CD4-positive, alpha-beta T cell treated with Interleukin-17A for 4 hours (primary cell): ENCODE data around the gene BCL11A.

Experiments used
- DNase-seq: peaks from one replicate; pipeline ENCODE4 v3.0.0-alpha.2; 2020; ENCODE audit warnings: mixed read lengths

BCL11A gene

DNA sequence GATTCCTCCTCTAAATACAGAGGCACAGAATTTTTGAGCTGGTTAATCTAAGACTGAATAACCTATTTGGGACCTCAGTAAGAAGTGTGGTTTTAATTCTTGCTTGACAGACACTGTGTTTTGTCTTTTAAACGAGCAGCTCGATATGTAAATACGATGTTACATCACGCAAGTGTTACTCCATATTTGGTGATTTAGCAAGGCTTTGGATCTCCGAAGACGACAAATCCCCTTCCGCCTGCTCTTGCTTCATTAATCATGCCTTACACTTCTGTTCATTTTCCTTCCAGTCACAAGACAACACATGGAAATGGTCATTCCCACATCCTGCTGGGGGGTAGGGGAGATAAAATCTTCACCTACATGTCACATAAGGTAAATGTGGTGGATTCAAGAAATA, 9.4 kb downstream of the BCL11A start:
- DNase-seq = no peak

DNA sequence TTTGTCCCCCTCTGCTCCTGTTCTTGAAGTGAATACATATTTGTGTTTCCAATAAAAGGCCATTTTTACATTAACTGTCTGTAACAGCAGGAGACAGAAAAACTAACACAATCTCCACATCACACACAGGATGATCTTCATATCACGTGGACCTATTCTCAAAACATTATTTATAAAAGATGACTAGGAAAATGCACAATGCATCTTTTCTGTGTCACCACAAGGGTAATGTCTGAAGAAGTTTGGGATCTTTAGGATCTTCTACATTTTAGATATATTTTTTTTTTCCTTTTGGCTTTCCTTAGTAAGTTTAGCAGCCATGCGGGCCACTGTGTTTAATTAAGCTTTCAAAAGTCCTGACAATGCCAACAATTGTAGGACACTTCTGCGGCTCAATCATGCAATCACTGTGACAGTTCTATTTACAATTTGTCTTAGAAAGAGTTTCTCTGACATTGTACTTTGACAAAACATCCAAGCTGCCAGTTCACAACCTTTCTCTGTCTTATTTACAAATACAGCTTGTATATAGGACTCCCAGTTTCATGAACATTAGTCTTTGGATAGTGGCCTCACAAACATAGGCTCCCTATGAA, 12.3 kb downstream of the BCL11A start:
- no peak for DNase-seq

DNA sequence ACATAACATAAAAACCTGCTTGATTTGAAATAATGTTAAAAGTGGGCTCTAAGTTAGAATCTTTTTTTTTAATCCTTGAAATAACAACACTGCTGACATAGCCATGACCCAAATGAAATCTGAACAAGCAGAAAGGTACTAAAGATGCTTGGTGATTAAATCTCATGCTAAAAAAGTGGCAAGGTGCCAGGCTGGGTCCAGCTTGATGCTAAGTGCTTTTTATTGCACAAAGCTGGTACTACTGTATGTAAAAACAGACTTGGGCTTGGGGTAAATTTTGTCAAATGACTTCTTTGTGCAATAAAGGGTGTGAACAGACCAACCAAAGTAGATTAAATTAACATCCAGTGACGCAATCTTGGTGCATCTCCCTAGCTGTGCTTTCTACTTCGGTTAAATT, 13.4 kb downstream of the BCL11A start:
- DNase-seq = no peak

DNA sequence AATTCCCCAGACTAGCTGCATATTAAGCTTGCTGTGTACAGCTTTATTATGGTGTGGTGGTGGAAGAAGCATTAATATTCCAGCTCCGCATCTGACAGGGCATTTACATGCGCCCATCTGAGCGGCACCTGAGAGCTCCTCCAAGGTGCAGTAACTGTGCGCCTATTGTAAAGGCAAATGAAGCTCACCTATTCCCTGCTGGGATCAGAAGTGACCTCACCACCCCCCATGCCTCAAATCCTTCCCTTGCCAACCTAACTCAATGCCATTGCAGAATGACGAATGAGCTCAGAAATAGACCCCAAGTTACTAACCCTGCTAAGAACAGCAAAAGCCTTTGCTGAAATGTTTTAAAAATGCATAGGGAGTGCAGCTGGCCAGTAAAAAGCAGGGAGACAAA, 14.3 kb downstream of the BCL11A start:
- DNase-seq = no peak

DNA sequence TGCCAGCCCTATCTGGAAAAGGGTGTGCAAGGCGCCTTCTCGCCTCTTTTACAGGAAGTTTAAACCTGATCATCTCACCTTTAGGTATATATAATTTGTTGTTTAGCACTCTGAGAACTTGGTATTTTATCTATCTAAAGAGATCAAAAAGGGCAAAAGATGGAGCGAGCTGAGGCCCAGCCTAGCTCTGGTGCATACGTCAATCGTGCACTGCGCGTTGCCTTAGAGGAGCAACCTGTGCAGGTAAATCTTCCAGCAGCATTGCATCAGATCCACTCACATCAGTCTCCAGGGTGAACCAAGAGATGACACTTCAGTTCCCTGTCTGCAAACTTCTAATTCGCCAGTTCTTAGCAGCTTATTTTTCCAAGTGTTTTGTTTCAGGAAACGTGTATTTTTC, 15.4 kb downstream of the BCL11A start:
- no peak for DNase-seq

DNA sequence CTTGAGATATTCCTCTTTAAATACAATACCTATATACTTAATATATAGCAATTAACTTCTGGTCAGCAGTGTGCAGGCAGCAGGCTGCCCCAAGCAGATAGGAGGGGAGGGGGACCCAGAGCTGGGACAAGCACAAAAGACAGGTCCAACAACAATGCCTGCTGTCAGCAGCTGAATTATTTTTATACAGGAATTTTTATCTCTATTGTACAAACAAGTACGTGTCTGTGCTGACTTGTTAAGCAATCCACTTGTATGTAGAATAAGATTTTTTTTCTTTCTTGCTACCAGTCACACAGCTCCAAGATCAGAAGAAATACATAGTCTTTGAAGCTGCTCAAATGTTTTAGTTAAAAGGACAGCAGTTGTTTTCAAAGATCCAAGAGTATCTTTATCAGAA, 16.7 kb downstream of the BCL11A start:
- no peak for DNase-seq

GRCh38 chr2:60535685-60536312, 17.7 kb downstream of the BCL11A start:
- no peak for DNase-seq

- DNase-seq = no peak
Observed at GRCh38 chr2:60534892-60535684, 18.4 kb downstream of the BCL11A start.

GRCh38 chr2:60534052-60534685, 19.3 kb downstream of the BCL11A start:
- DNase-seq = no peak

GRCh38 chr2:60533101-60534051, 20.1 kb downstream of the BCL11A start:
- no peak for DNase-seq

DNA sequence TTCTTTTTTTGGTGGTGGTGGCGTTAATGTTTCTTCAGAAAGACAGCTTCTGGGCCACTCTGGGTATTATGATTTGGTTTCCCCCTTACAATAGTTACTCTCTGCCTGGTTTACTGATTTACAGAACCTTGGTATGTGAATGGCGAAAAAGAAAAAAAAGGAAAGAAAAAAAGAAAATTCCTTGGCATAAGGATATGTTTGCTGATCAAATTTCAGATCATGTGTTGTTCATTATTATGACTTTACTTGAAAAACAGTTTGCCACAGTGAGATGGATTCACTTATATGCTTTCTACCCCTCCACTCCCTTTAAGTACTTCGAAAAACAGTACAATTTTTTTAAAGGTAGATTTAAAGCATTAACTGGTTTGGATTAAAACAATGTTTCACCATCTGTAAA, 21.0 kb downstream of the BCL11A start:
- DNase-seq = no peak

DNA sequence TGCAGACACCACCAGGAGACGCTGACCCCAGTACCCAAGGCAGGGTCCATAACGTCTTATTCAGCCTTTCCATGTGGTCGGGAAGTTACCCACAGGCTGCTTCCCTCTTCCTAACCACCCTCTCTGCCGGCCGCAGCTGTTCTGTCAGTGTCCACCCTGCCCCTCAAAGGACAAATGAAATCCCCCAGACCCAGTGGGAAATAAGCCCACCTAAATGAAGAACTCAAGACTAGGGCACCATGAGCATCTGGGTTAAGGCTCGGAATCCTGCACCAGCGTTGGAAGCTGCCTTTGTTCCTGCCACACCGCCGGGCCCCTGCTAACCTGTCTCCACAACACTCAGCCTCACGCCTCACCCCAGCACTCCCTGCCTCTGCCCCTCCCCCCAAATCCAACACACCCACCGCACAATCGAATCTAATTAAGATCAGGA, 21.7 kb downstream of the BCL11A start:
- no peak for DNase-seq

DNA sequence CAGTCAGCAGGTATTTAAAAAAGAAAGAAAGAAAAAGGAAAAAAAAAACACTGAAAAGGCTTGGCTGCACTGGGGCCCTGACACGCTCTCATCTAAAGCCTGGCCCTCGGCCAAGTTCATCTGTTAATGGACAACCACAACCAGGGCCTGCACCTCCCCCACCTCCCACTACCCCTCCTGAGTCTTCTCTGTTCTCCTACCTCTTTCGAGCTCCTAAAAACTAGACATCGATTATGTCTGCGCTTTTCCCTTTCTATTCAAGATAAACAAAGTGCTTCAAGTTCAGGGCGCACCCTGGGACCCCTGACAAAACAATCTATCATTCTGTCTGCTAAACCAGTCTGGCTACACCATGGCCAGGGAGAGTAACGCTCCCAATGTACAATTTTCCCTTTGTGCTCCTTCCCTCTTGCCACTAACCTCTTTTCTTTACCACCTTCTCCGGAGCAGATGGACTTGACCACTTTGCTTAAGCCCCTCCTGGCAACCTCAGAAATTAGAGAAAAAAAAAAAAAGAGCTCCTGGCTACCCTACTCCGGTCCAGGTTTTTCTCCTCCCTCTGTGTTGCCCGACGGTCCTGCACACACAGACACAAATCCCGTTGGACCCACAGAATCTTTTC, 22.7 kb downstream of the BCL11A start:
- DNase-seq = peak; percentile 16

DNA sequence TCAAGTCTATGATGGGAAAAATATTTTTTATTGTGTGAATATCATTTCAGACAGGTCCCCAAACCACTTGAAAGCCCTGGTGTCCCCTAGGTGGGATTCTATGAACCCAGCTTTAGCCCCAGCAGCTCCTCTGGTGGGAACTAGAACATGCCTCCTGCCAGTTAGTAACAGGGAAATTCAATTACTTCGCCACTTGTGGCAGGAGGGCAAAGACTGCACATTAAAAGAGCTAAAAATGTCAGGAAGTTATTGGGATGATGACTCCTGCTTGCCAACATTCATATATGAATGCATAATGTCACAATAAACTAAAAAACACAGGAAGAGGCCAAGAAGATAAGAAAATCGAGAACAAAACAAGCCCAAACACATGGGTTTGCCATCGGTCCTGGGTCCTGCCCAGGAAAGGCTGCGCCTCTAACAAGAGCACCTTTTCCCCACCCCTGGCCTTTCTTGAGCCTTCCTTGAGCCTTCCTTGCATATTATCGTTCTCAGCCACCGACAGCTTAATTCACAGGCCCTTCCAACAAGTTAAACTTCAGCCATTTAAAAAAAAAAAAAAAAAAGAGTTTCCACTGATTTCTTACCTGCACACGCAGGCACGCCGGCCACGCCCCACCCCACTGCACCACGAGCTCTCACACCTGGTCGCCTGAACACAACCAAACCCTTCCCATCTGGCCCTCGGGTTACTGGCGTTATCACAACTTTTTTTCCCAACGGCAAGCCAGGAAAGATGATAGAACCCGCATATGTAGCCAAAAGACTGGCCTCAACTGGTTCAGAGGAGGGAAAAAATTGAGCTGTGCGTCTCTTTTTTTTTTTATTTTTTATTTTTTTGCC, 23.4 kb downstream of the BCL11A start:
- no peak for DNase-seq

GRCh38 chr2:60529136-60529784, 24.2 kb downstream of the BCL11A start:
- DNase-seq = no peak

GRCh38 chr2:60528281-60529020, 25.0 kb downstream of the BCL11A start:
- DNase-seq = no peak

DNA sequence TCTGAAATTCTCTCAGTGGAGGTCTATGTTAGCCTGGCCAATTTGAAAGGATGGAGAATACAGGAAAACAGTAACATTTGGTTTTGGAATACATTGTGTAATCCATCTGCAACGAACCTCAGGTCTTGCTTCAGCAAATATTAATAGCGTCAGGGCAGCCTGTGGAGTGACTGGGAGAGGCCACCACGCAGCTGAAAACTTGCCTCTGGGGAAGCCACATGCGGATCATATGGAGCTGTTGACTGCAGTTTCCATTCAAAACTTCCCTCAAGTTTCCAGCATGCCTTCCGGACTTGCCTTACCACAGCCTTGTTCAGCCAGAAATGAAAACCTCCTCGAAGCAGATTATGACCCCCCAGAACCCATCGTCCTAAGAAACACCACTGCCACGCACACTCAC, 25.7 kb downstream of the BCL11A start:
- no peak for DNase-seq

- DNase-seq = no peak
Observed at GRCh38 chr2:60526623-60527022, 26.8 kb downstream of the BCL11A start.

DNA sequence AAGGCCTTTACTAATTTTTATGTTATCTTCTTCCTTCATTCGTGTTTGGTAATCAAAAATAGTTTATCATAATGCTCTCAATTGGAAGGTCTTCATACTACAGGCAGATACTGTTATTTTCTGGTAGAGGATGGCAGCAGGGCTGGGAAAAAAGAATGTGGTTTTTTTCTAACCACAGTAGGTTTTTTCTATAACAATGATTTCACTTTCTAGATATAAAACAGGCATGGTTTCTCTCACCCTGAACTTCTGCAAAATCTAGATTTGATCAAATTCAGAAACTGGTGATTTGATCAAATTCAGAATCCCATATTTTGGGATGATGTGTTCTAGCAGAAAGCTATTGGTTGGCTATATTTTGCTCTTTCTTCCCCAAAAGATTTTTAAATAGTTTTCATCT, 27.6 kb downstream of the BCL11A start:
- DNase-seq = no peak

GRCh38 chr2:60524874-60525273, 28.6 kb downstream of the BCL11A start:
- DNase-seq = no peak
